HepG2 (cell line): ENCODE results near the gene FIZ1. TPM values are rescaled to one million over a fixed set of nuclear protein-coding genes. Genes with fewer than 3 reads are reported as not detected.
A peak's percentile ranks its signal among the peaks of the same experiment; 100 is the strongest.

Source experiments
- GABPA ChIP-seq, 2 experiments: IDR thresholded peaks; 2 replicates each; pipeline ENCODE4 v1.6.1; 2011 to 2016; ENCODE audit warnings: low read depth in 2 of 2, low read length in 1 of 2, missing biosample characterization in 1 of 2, missing genetic modification characterization in 1 of 2
- MYC ChIP-seq: sonication (generic); formaldehyde crosslinking; IDR thresholded peaks from 2 replicates; pipeline ENCODE4 v1.9.0; 2021; ENCODE audit warnings: missing genetic modification reagents, borderline replicate concordance
- RXRB ChIP-seq: IDR thresholded peaks from 2 replicates; pipeline ENCODE4 v1.6.1; 2016; ENCODE audit warnings: borderline replicate concordance, missing genetic modification reagents, missing compliant biosample characterization
- SOX5 ChIP-seq: IDR thresholded peaks from 2 replicates; pipeline ENCODE4 v1.6.1; 2016; ENCODE audit warnings: borderline replicate concordance
- ZC3H13 ChIP-seq: sonication (generic); formaldehyde crosslinking; IDR thresholded peaks from 2 replicates; pipeline ENCODE4 v1.8.1; 2023; ENCODE audit warnings: mild to moderate bottlenecking, missing genetic modification reagents, moderate library complexity
- ZFY ChIP-seq: sonication (generic); formaldehyde crosslinking; IDR thresholded peaks from 2 replicates; pipeline ENCODE4 v1.4.0; 2020; ENCODE audit warnings: missing genetic modification reagents
- ZMYM3 ChIP-seq: sonication (generic); formaldehyde crosslinking; IDR thresholded peaks from 2 replicates; pipeline ENCODE4 v1.5.1; 2020; ENCODE audit warnings: mild to moderate bottlenecking, missing genetic modification reagents
- ZNF484 ChIP-seq: sonication (generic); formaldehyde crosslinking; IDR thresholded peaks from 2 replicates; pipeline ENCODE4 v1.5.1; 2020; ENCODE audit warnings: mild to moderate bottlenecking, low read depth, missing genetic modification reagents, borderline replicate concordance
- polyA plus RNA-seq, 8 experiments: library from polyadenylated mRNA; depleted of rRNA in 3 of 8; stranded (reverse) in 7 of 8; unstranded in 1 of 8; fragments of >200 nt; fragmentation: Illumina TruSeq in 4 of 8; extraction: Trizol in 4 of 8; gene quantifications; 2 replicates each; pipeline versions ENCODE4 v1.2.1 to v1.2.3, GENCODE V29; 2011 to 2016; ENCODE audit warnings: low read depth in 4 of 8, missing spikeins in 1 of 8, mixed read lengths in 1 of 8; ENCODE audit not compliant: insufficient read depth in 1 of 8
- total RNA-seq, 5 experiments: library from RNA; depleted of rRNA; stranded (reverse); fragments of >200 nt; fragmentation: Illumina TruSeq; extraction: Trizol; gene quantifications; 2 replicates each; pipeline ENCODE4 v1.2.3, GENCODE V29; 2016; ENCODE audit warnings: low read depth in 1 of 5
- TF ChIP-seq, protein P1 (sequence below): IDR thresholded peaks from 2 replicates; pipeline ENCODE4 v1.6.1; 2016; ENCODE audit warnings: missing genetic modification reagents, missing compliant biosample characterization
- TF ChIP-seq, protein P2 (sequence below): conservative IDR thresholded peaks from 2 replicates; pipeline ENCODE4 v1.6.1; 2018; ENCODE audit warnings: missing genetic modification reagents
- TF ChIP-seq, protein P3 (sequence below): sonication (generic); formaldehyde crosslinking; IDR thresholded peaks from 2 replicates; pipeline ENCODE4 v1.5.1; 2020; ENCODE audit warnings: mild to moderate bottlenecking, missing genetic modification reagents, moderate library complexity
- TF ChIP-seq, protein P4 (sequence below): sonication (generic); formaldehyde crosslinking; IDR thresholded peaks from 2 replicates; pipeline ENCODE4 v1.5.1; 2020; ENCODE audit warnings: mild to moderate bottlenecking, missing genetic modification reagents, borderline replicate concordance
- TF ChIP-seq, protein P5 (sequence below): sonication (generic); formaldehyde crosslinking; IDR thresholded peaks from 2 replicates; pipeline ENCODE4 v1.4.0; 2020; ENCODE audit warnings: missing genetic modification reagents
- TF ChIP-seq, protein P6 (sequence below): sonication (generic); formaldehyde crosslinking; IDR thresholded peaks from 2 replicates; pipeline ENCODE4 v1.9.0; 2022; ENCODE audit warnings: missing genetic modification reagents, mild to moderate bottlenecking, borderline replicate concordance

Gene FIZ1
- total and polyA plus RNA-seq, 2 of the 13 experiments (the other 11 are each of a cell fraction or from before 2014, with no cell fraction given), result 3.6 to 5.9 TPM

DNA sequence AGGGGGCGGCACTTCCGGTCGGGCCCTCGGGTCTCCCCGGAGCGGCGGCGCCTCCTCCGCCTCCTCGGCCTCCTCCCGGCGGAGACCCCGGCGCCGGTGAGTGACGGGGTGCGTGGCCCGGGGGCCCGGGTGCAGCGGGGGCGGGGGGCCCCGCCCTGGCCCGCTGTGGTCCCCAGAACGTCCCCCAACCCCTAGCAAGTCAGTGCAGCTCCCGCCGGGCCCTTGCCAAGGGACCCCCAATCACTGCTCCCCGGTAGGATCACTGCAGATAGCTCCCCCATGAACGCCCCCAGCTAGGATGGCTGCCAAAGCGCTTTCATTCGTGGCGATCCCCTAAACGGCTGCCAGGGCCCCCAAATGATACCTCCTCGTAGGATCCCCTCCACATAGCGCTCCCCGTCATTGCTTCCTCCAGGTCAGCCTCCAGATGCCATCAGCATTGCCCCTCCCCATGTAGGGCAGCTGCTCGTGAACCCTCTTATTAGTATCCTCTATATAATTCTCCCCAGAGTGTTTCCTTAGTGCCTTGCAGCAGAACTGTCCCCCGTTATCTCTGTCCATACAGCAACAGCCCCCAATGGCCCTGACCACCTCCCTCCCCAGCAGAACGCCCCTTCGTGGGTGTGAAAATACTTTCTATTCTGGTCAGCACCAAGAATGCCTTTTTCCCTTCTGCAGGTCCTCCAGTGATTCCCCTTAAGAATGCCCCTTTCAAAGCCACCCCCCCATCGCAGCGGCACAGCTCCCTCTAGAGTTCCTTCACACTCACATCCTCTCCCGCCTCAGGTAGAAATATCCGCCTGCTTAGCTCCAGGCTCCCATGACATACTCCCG lies 6.5 kb upstream of the FIZ1 start, which contains the start of gene ZNF865 (continued):
- TF ChIP-seq RXRB (CRISPR knock-in tag), result peak; percentile 51; the same call in 1 of the 2 replicates
- TF ChIP-seq, protein P1, sequence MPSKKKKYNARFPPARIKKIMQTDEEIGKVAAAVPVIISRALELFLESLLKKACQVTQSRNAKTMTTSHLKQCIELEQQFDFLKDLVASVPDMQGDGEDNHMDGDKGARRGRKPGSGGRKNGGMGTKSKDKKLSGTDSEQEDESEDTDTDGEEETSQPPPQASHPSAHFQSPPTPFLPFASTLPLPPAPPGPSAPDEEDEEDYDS (CRISPR knock-in tag), result no peak
- TF ChIP-seq, protein P2, sequence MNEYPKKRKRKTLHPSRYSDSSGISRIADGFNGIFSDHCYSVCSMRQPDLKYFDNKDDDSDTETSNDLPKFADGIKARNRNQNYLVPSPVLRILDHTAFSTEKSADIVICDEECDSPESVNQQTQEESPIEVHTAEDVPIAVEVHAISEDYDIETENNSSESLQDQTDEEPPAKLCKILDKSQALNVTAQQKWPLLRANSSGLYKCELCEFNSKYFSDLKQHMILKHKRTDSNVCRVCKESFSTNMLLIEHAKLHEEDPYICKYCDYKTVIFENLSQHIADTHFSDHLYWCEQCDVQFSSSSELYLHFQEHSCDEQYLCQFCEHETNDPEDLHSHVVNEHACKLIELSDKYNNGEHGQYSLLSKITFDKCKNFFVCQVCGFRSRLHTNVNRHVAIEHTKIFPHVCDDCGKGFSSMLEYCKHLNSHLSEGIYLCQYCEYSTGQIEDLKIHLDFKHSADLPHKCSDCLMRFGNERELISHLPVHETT, result peak; percentile 9; the same call in 1 of the 2 replicates
- TF ChIP-seq ZMYM3 (CRISPR knock-in tag), result no peak
- TF ChIP-seq ZNF484 (CRISPR knock-in tag), result no peak
- TF ChIP-seq MYC (CRISPR knock-in tag), result 0 out of 2 replicates have a peak, but pooled peaks have one; percentile 4
- TF ChIP-seq SOX5 (CRISPR knock-in tag), result 0 out of 2 replicates have a peak, but pooled peaks have one; percentile 2
- TF ChIP-seq, protein P3, sequence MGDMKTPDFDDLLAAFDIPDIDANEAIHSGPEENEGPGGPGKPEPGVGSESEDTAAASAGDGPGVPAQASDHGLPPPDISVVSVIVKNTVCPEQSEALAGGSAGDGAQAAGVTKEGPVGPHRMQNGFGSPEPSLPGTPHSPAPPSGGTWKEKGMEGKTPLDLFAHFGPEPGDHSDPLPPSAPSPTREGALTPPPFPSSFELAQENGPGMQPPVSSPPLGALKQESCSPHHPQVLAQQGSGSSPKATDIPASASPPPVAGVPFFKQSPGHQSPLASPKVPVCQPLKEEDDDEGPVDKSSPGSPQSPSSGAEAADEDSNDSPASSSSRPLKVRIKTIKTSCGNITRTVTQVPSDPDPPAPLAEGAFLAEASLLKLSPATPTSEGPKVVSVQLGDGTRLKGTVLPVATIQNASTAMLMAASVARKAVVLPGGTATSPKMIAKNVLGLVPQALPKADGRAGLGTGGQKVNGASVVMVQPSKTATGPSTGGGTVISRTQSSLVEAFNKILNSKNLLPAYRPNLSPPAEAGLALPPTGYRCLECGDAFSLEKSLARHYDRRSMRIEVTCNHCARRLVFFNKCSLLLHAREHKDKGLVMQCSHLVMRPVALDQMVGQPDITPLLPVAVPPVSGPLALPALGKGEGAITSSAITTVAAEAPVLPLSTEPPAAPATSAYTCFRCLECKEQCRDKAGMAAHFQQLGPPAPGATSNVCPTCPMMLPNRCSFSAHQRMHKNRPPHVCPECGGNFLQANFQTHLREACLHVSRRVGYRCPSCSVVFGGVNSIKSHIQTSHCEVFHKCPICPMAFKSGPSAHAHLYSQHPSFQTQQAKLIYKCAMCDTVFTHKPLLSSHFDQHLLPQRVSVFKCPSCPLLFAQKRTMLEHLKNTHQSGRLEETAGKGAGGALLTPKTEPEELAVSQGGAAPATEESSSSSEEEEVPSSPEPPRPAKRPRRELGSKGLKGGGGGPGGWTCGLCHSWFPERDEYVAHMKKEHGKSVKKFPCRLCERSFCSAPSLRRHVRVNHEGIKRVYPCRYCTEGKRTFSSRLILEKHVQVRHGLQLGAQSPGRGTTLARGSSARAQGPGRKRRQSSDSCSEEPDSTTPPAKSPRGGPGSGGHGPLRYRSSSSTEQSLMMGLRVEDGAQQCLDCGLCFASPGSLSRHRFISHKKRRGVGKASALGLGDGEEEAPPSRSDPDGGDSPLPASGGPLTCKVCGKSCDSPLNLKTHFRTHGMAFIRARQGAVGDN (CRISPR knock-in tag), result peak; percentile 0; the same call in 1 of the 2 replicates
- TF ChIP-seq ZC3H13, result no peak
- TF ChIP-seq, protein P4, sequence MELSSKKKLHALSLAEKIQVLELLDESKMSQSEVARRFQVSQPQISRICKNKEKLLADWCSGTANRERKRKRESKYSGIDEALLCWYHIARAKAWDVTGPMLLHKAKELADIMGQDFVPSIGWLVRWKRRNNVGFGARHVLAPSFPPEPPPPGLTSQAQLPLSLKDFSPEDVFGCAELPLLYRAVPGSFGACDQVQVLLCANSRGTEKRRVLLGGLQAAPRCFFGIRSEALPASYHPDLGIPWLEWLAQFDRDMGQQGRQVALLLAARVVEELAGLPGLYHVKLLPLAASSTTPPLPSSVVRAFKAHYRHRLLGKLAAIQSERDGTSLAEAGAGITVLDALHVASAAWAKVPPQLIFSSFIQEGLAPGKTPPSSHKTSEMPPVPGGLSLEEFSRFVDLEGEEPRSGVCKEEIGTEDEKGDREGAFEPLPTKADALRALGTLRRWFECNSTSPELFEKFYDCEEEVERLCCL (CRISPR knock-in tag), result no peak
- TF ChIP-seq GABPA (IDR thresholded peaks at IDR 0.05; ENCODE audit: low read depth, low read length), result no peak
- TF ChIP-seq GABPA (CRISPR knock-in tag; IDR thresholded peaks at IDR 0.05; ENCODE audit: low read depth), result peak; percentile 57
- TF ChIP-seq ZFY (CRISPR knock-in tag), result peak; percentile 59
- TF ChIP-seq, protein P5, sequence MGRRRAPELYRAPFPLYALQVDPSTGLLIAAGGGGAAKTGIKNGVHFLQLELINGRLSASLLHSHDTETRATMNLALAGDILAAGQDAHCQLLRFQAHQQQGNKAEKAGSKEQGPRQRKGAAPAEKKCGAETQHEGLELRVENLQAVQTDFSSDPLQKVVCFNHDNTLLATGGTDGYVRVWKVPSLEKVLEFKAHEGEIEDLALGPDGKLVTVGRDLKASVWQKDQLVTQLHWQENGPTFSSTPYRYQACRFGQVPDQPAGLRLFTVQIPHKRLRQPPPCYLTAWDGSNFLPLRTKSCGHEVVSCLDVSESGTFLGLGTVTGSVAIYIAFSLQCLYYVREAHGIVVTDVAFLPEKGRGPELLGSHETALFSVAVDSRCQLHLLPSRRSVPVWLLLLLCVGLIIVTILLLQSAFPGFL (CRISPR knock-in tag), result no peak
- TF ChIP-seq, protein P6, sequence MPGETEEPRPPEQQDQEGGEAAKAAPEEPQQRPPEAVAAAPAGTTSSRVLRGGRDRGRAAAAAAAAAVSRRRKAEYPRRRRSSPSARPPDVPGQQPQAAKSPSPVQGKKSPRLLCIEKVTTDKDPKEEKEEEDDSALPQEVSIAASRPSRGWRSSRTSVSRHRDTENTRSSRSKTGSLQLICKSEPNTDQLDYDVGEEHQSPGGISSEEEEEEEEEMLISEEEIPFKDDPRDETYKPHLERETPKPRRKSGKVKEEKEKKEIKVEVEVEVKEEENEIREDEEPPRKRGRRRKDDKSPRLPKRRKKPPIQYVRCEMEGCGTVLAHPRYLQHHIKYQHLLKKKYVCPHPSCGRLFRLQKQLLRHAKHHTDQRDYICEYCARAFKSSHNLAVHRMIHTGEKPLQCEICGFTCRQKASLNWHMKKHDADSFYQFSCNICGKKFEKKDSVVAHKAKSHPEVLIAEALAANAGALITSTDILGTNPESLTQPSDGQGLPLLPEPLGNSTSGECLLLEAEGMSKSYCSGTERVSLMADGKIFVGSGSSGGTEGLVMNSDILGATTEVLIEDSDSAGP (CRISPR knock-in tag), result peak; percentile 20; the same call in 1 of the 2 replicates
